Mucosa of stomach (tissue), 1 donor: Measurements from ENCODE around the gene GAGE12D.
"Not testable (repeated sequence)": the region's sequence is repeated elsewhere in the genome, so short reads cannot be mapped to it uniquely, and the experiment has no call there.

ENCODE experiments used
- H3K27me3 ChIP-seq: one replicate; pipeline ENCODE4 v1.7.0; 2013; ENCODE audit warnings: mild to moderate bottlenecking, low read length; ENCODE audit not compliant: control insufficient read depth, insufficient read depth
- H3K36me3 ChIP-seq: one replicate; pipeline ENCODE4 v1.7.0; 2013; ENCODE audit warnings: low read length; ENCODE audit not compliant: control insufficient read depth, insufficient read depth
- H3K4me1 ChIP-seq: one replicate; pipeline ENCODE4 v1.7.0; 2013; ENCODE audit warnings: mild to moderate bottlenecking, low read length; ENCODE audit not compliant: control insufficient read depth, insufficient read depth
- H3K4me3 ChIP-seq: one replicate; pipeline ENCODE4 v1.7.0; 2013; ENCODE audit warnings: low read length
- H3K9ac ChIP-seq: one replicate; pipeline ENCODE4 v1.7.0; 2013; ENCODE audit warnings: mild to moderate bottlenecking, low read length, moderate library complexity
- H3K9me3 ChIP-seq: one replicate; pipeline ENCODE4 v1.7.0; 2013; ENCODE audit warnings: mild to moderate bottlenecking, low read length, moderate library complexity; ENCODE audit not compliant: control insufficient read depth
- donor health status: Pancreatic carcinoma.

The GAGE12D gene

GRCh38 chrX:49541433-49541832 is at the start of gene GAGE12D:
Gene GAGE12D, plus strand, starts transcription at chrX:49541733. Its CDS starts 1,155 bp downstream, at chrX:49542888.
- H3K4me3 ChIP-seq, H3K4me1 ChIP-seq, H3K27me3 ChIP-seq, H3K36me3 ChIP-seq, H3K9ac ChIP-seq, H3K9me3 ChIP-seq: not testable (repeated sequence)

DNA sequence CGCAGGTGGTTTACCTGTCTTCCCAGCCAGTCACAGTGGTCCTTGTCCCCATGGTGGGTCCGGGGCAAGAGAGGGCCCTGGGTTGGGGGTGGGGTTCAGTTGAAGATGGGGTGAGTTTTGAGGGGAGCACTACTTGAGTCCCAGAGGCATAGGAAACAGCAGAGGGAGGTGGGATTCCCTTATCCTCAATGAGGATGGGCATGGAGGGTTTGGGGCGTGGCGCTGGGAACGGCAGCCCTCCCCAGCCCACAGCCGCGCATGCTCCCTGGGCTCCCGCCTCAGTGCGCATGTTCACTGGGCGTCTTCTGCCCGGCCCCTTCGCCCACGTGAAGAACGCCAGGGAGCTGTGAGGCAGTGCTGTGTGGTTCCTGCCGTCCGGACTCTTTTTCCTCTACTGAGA is 9.7 kb upstream of the GAGE12D start, which contains the start of gene GAGE12C:
GAGE12C (plus strand) TSS at position 301 of the 400 bp plus-strand sequence. CDS start 1,155 bp downstream, outside the sequence.
- H3K9me3 ChIP-seq, H3K4me1 ChIP-seq, H3K4me3 ChIP-seq, H3K27me3 ChIP-seq, H3K36me3 ChIP-seq, H3K9ac ChIP-seq: not testable (repeated sequence)

DNA sequence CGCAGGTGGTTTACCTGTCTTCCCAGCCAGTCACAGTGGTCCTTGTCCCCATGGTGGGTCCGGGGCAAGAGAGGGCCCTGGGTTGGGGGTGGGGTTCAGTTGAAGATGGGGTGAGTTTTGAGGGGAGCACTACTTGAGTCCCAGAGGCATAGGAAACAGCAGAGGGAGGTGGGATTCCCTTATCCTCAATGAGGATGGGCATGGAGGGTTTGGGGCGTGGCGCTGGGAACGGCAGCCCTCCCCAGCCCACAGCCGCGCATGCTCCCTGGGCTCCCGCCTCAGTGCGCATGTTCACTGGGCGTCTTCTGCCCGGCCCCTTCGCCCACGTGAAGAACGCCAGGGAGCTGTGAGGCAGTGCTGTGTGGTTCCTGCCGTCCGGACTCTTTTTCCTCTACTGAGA is 9.5 kb downstream of the GAGE12D start, which contains the start of gene GAGE12E:
GAGE12E (plus strand) TSS at position 301 of the 400 bp plus-strand sequence. CDS start 1,155 bp downstream, outside the sequence.
- not testable (repeated sequence) for H3K27me3 ChIP-seq, H3K9ac ChIP-seq, H3K4me3 ChIP-seq, H3K36me3 ChIP-seq, H3K9me3 ChIP-seq, H3K4me1 ChIP-seq

- H3K27me3 ChIP-seq, H3K9ac ChIP-seq, H3K4me1 ChIP-seq, H3K4me3 ChIP-seq, H3K9me3 ChIP-seq, H3K36me3 ChIP-seq: not testable (repeated sequence)
Observed at GRCh38 chrX:49560542-49560941, 19.0 kb downstream of the GAGE12D start, which contains the start of gene GAGE12F. Gene GAGE12F, plus strand, starts transcription at chrX:49560842. Its CDS starts 1,155 bp downstream, at chrX:49561997.

- not testable (repeated sequence) for H3K9me3 ChIP-seq, H3K27me3 ChIP-seq, H3K4me1 ChIP-seq, H3K36me3 ChIP-seq, H3K9ac ChIP-seq, H3K4me3 ChIP-seq
Observed at GRCh38 chrX:49568728-49569127, 27.2 kb downstream of the GAGE12D start.

GRCh38 chrX:49569152-49569551 is 27.6 kb downstream of the GAGE12D start:
- H3K9me3 ChIP-seq, H3K36me3 ChIP-seq, H3K27me3 ChIP-seq, H3K4me3 ChIP-seq, H3K4me1 ChIP-seq, H3K9ac ChIP-seq: not testable (repeated sequence)

DNA sequence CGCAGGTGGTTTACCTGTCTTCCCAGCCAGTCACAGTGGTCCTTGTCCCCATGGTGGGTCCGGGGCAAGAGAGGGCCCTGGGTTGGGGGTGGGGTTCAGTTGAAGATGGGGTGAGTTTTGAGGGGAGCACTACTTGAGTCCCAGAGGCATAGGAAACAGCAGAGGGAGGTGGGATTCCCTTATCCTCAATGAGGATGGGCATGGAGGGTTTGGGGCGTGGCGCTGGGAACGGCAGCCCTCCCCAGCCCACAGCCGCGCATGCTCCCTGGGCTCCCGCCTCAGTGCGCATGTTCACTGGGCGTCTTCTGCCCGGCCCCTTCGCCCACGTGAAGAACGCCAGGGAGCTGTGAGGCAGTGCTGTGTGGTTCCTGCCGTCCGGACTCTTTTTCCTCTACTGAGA is 28.6 kb downstream of the GAGE12D start, which contains the start of gene GAGE12G:
GAGE12G (plus strand) TSS at position 301 of the 400 bp plus-strand sequence. CDS start 1,155 bp downstream, outside the sequence.
- not testable (repeated sequence) for H3K4me3 ChIP-seq, H3K9ac ChIP-seq, H3K4me1 ChIP-seq, H3K9me3 ChIP-seq, H3K36me3 ChIP-seq, H3K27me3 ChIP-seq

GRCh38 chrX:49579649-49580048 is 38.1 kb downstream of the GAGE12D start, which contains the start of gene GAGE12H:
Gene GAGE12H, plus strand, starts transcription at chrX:49579949. Its CDS starts 1,155 bp downstream, at chrX:49581104.
- not testable (repeated sequence) for H3K36me3 ChIP-seq, H3K4me1 ChIP-seq, H3K27me3 ChIP-seq, H3K9me3 ChIP-seq, H3K4me3 ChIP-seq, H3K9ac ChIP-seq

DNA sequence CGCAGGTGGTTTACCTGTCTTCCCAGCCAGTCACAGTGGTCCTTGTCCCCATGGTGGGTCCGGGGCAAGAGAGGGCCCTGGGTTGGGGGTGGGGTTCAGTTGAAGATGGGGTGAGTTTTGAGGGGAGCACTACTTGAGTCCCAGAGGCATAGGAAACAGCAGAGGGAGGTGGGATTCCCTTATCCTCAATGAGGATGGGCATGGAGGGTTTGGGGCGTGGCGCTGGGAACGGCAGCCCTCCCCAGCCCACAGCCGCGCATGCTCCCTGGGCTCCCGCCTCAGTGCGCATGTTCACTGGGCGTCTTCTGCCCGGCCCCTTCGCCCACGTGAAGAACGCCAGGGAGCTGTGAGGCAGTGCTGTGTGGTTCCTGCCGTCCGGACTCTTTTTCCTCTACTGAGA is 47.7 kb downstream of the GAGE12D start, which contains the start of gene GAGE2A:
GAGE2A (plus strand) TSS at position 301 of the 400 bp plus-strand sequence. CDS start 1,155 bp downstream, outside the sequence.
- not testable (repeated sequence) for H3K9ac ChIP-seq, H3K9me3 ChIP-seq, H3K27me3 ChIP-seq, H3K36me3 ChIP-seq, H3K4me3 ChIP-seq, H3K4me1 ChIP-seq

DNA sequence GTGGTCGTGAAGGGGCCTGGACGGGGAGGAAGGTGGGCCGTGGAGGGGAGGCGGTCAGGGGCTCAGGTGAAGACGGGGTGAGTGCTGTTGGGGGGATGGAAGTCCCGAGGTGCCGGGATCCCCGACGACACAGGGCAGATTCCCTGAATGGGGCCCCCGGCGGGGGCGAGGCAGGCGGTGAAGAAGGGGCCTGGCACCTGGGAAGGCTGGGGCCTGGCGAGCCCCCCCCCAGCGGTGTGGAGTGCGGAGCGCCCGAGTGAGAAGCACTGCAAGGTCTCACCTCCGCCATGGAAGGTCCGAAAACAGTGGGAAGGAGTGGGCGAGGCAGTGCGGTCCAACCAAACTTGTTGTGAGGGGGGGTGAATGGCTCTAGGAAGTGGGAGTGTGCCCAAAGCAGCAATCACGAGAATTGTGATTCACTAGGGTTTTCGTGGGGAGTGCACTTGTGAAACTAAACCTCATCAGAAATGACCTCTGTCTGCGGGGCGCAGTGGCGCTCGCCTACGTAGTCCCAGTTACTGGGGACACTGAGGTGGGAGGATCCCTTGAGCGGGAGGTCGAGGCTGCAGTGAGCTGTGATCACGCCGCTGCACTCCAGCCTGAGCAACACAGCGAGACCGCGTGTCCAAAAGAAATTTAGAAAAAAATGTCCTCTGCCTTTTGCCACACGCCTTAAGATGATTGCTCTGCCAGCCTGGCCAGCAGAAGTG is 48.4 kb downstream of the GAGE12D start:
- H3K4me1 ChIP-seq, H3K9ac ChIP-seq, H3K9me3 ChIP-seq, H3K36me3 ChIP-seq, H3K4me3 ChIP-seq, H3K27me3 ChIP-seq: not testable (repeated sequence)

DNA sequence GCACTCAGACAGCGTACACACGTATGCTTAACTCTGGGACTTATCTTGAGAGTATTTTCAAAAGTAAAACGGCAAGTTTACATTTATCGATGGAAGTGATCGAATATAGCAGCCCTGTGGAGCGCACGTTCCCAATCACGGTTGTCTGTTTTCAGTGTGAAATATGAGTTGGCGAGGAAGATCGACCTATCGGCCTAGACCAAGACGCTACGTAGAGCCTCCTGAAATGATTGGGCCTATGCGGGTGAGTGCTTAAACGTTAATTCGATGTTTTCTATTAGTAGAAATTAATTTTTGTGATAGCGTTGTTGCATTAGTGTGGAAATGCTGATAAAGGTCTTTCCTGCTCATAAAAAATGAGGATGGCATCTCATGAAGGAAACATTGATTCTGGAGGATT is 49.0 kb downstream of the GAGE12D start:
- H3K4me3 ChIP-seq, H3K36me3 ChIP-seq, H3K9me3 ChIP-seq, H3K9ac ChIP-seq, H3K4me1 ChIP-seq, H3K27me3 ChIP-seq: not testable (repeated sequence)
